Measurements from ENCODE around the gene GPR39.

The GPR39 gene

GRCh38 chr2:132568656-132569055, 152.1 kb downstream of the GPR39 start:
- Histone ChIP-seq H3K9me2 (replicated peaks; ENCODE audit: control insufficient read depth, low read length) (no peaks in the 10 kb centered on the region), H3F3A (ENCODE audit: control insufficient read depth, insufficient read depth) (no peaks in the 10 kb centered on the region), H4K20me1 (ENCODE audit: control insufficient read depth, insufficient read depth, low read depth, low read length) (no peaks in the 10 kb centered on the region), H3K9me3 (ENCODE audit: control insufficient read depth, insufficient read depth, low read length) (no peaks in the 10 kb centered on the region), H3K27ac (ENCODE audit: low read depth, low read length) (no peak overlapping the region), H3K4me3 (ENCODE audit: low read length) (no peak overlapping the region), H3K4me2 (ENCODE audit: low read length) (no peak overlapping the region), H3K27me3 (ENCODE audit: control insufficient read depth, low read length) (no peaks in the 10 kb centered on the region), H3K4me1 (ENCODE audit: control insufficient read depth, low read length) (no peaks in the 10 kb centered on the region), H3K36me3 (ENCODE audit: control insufficient read depth, low read length) (no peaks in the 10 kb centered on the region), H3K79me2 (ENCODE audit: control insufficient read depth, low read length) (no peaks in the 10 kb centered on the region)
- TF ChIP-seq EZH2phosphoT487 (IDR thresholded peaks at IDR 0.05; ENCODE audit: borderline replicate concordance, low read length) (no peak), CTCF (IDR thresholded peaks at IDR 0.05; ENCODE audit: low read depth, low read length, poor library complexity, severe bottlenecking) (no peak)

- Histone ChIP-seq H3K27ac (ENCODE audit: low read depth, low read length) (no peak overlapping the region), H3F3A (ENCODE audit: control insufficient read depth, insufficient read depth) (no peaks in the 10 kb centered on the region), H3K4me1 (ENCODE audit: control insufficient read depth, low read length) (no peaks in the 10 kb centered on the region), H3K36me3 (ENCODE audit: control insufficient read depth, low read length) (no peaks in the 10 kb centered on the region), H3K79me2 (ENCODE audit: control insufficient read depth, low read length) (no peaks in the 10 kb centered on the region), H3K4me2 (ENCODE audit: low read length) (no peak overlapping the region), H3K9me2 (replicated peaks; ENCODE audit: control insufficient read depth, low read length) (no peaks in the 10 kb centered on the region), H4K20me1 (ENCODE audit: control insufficient read depth, insufficient read depth, low read depth, low read length) (no peaks in the 10 kb centered on the region), H3K9me3 (ENCODE audit: control insufficient read depth, insufficient read depth, low read length) (no peaks in the 10 kb centered on the region), H3K4me3 (ENCODE audit: low read length) (no peak overlapping the region), H3K27me3 (ENCODE audit: control insufficient read depth, low read length) (no peaks in the 10 kb centered on the region)
- TF ChIP-seq EZH2phosphoT487 (IDR thresholded peaks at IDR 0.05; ENCODE audit: borderline replicate concordance, low read length) (no peak), CTCF (IDR thresholded peaks at IDR 0.05; ENCODE audit: low read depth, low read length, poor library complexity, severe bottlenecking) (no peak)
Observed at GRCh38 chr2:132573444-132574007, 156.9 kb downstream of the GPR39 start.

GRCh38 chr2:132577686-132578085, 161.1 kb downstream of the GPR39 start:
- Histone ChIP-seq H3K27me3 (ENCODE audit: control insufficient read depth, low read length) (no peaks in the 10 kb centered on the region), H3K4me2 (ENCODE audit: low read length) (no peak overlapping the region), H3K4me1 (ENCODE audit: control insufficient read depth, low read length) (no peaks in the 10 kb centered on the region), H3K4me3 (ENCODE audit: low read length) (no peak overlapping the region), H3K36me3 (ENCODE audit: control insufficient read depth, low read length) (no peaks in the 10 kb centered on the region), H3F3A (ENCODE audit: control insufficient read depth, insufficient read depth) (no peaks in the 10 kb centered on the region), H3K79me2 (ENCODE audit: control insufficient read depth, low read length) (no peaks in the 10 kb centered on the region), H3K9me2 (replicated peaks; ENCODE audit: control insufficient read depth, low read length) (no peaks in the 10 kb centered on the region), H4K20me1 (ENCODE audit: control insufficient read depth, insufficient read depth, low read depth, low read length) (no peaks in the 10 kb centered on the region), H3K27ac (ENCODE audit: low read depth, low read length) (no peak overlapping the region), H3K9me3 (ENCODE audit: control insufficient read depth, insufficient read depth, low read length) (no peaks in the 10 kb centered on the region)
- TF ChIP-seq EZH2phosphoT487 (IDR thresholded peaks at IDR 0.05; ENCODE audit: borderline replicate concordance, low read length): no peak

- H4K20me1 ChIP-seq (ENCODE audit: control insufficient read depth, insufficient read depth, low read depth, low read length): no peaks in the 10 kb centered on the region
- H3K9me2 ChIP-seq (replicated peaks; ENCODE audit: control insufficient read depth, low read length): no peaks in the 10 kb centered on the region
- no peaks in the 10 kb centered on the region for H3K9me3 ChIP-seq (ENCODE audit: control insufficient read depth, insufficient read depth, low read length)
- no peak overlapping the region for H3K4me3 ChIP-seq (ENCODE audit: low read length)
- no peaks in the 10 kb centered on the region for H3K27me3 ChIP-seq (ENCODE audit: control insufficient read depth, low read length)
- no peaks in the 10 kb centered on the region for H3F3A ChIP-seq (ENCODE audit: control insufficient read depth, insufficient read depth)
- H3K4me1 ChIP-seq (ENCODE audit: control insufficient read depth, low read length): no peaks in the 10 kb centered on the region
- H3K4me2 ChIP-seq (ENCODE audit: low read length): no peak overlapping the region
- H3K27ac ChIP-seq (ENCODE audit: low read depth, low read length): no peak overlapping the region
- H3K36me3 ChIP-seq (ENCODE audit: control insufficient read depth, low read length): no peaks in the 10 kb centered on the region
- no peaks in the 10 kb centered on the region for H3K79me2 ChIP-seq (ENCODE audit: control insufficient read depth, low read length)
- no peak for TF ChIP-seq EZH2phosphoT487 (IDR thresholded peaks at IDR 0.05; ENCODE audit: borderline replicate concordance, low read length)
- no peak for TF ChIP-seq CTCF (IDR thresholded peaks at IDR 0.05; ENCODE audit: low read depth, low read length, poor library complexity, severe bottlenecking)
Observed at GRCh38 chr2:132581591-132581990, 165.0 kb downstream of the GPR39 start.
